Keratinocyte (primary cell): ENCODE results near the gene KSR1.

Experiments
- EZH2 ChIP-seq: IDR thresholded peaks from one replicate; pipeline ENCODE4 v1.6.1; 2012; ENCODE audit warnings: inconsistent platforms, mild to moderate bottlenecking, low read length, moderate library complexity
- TF ChIP-seq, protein P1 (sequence below), 3 experiments: IDR thresholded peaks in 1 of 3; conservative IDR thresholded peaks in 1 of 3; optimal IDR thresholded peaks in 1 of 3; 2 replicates in 2 of 3; 3 replicates in 1 of 3; pipeline versions ENCODE3 to v1.5.1; 2011; ENCODE audit warnings: low read length in 3 of 3, mild to moderate bottlenecking in 3 of 3, moderate library complexity in 2 of 3, control low read depth in 1 of 3, inconsistent platforms in 1 of 3; ENCODE audit not compliant: insufficient read depth in 2 of 3; ENCODE audit errors: extremely low read depth in 1 of 3

DNA sequence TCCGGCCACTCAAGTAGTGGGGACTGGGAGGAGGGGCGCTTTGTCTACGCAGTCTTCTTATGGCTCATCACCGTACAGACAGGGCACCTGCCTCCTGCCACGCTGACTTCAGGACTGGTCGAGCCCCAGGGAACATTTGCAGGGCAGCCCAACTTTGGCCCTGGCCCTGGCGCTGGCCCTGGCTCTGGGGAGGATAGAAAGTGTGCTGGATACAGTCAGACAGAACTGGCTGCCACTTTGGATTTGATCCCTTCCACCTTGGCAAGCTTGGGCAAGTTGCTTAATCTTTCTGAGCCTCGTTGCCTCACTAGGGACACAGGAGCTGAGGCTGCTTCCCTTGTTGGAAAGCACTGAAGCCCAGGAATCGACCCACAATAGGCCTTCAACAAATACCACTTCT is 188.3 kb downstream of the KSR1 start:
- TF ChIP-seq, protein P1, sequence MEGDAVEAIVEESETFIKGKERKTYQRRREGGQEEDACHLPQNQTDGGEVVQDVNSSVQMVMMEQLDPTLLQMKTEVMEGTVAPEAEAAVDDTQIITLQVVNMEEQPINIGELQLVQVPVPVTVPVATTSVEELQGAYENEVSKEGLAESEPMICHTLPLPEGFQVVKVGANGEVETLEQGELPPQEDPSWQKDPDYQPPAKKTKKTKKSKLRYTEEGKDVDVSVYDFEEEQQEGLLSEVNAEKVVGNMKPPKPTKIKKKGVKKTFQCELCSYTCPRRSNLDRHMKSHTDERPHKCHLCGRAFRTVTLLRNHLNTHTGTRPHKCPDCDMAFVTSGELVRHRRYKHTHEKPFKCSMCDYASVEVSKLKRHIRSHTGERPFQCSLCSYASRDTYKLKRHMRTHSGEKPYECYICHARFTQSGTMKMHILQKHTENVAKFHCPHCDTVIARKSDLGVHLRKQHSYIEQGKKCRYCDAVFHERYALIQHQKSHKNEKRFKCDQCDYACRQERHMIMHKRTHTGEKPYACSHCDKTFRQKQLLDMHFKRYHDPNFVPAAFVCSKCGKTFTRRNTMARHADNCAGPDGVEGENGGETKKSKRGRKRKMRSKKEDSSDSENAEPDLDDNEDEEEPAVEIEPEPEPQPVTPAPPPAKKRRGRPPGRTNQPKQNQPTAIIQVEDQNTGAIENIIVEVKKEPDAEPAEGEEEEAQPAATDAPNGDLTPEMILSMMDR (optimal IDR thresholded peaks at IDR 0.05 in 1 of 3, IDR thresholded peaks at IDR 0.05 in 1 of 3, conservative IDR thresholded peaks at IDR 0.05 in 1 of 3; ENCODE audit: extremely low read depth in 1 of 3, insufficient read depth in 2 of 3, low read length in 3 of 3), result no peak
- no peak for TF ChIP-seq EZH2
